Smooth muscle cell (in vitro differentiated cells): ENCODE results near the gene TTC39C. TPM values are rescaled to one million over a fixed set of nuclear protein-coding genes. Genes with fewer than 3 reads are reported as not detected.

Experiments
- DNase-seq: peaks from one replicate; lab custom pipeline; 2025; ENCODE audit not compliant: unreplicated experiment; lab: John Stamatoyannopoulos, UW
- H2AFZ ChIP-seq: fragments of 200-600 bp; sonication (generic); 2 replicates; pipeline ENCODE4 v1.6.0; 2016; ENCODE audit warnings: antibody characterized with exemption, low read depth, mild to moderate bottlenecking
- H3F3A ChIP-seq: fragments of 200-600 bp; sonication (generic); 2 replicates; pipeline ENCODE4 v1.6.0; 2017; ENCODE audit warnings: antibody characterized with exemption, low read depth
- H3K27ac ChIP-seq: fragments of 200-600 bp; sonication (generic); 2 replicates; pipeline ENCODE4 v1.5.1; 2016; ENCODE audit warnings: low read depth, mild to moderate bottlenecking
- H3K27me3 ChIP-seq: fragments of 200-600 bp; sonication (generic); 2 replicates; pipeline ENCODE4 v1.6.1; 2016; ENCODE audit warnings: low read depth, mild to moderate bottlenecking
- H3K36me3 ChIP-seq: fragments of 200-600 bp; sonication (generic); 2 replicates; pipeline ENCODE4 v1.5.1; 2016; ENCODE audit warnings: low read depth
- H3K4me1 ChIP-seq: fragments of 200-600 bp; sonication (generic); 2 replicates; pipeline ENCODE4 v1.5.1; 2016; ENCODE audit warnings: low read depth
- H3K4me2 ChIP-seq: fragments of 200-600 bp; sonication (generic); 2 replicates; pipeline ENCODE4 v1.6.0; 2016; ENCODE audit warnings: mild to moderate bottlenecking
- H3K4me3 ChIP-seq: fragments of 200-600 bp; sonication (generic); 2 replicates; pipeline ENCODE4 v1.5.1; 2016; ENCODE audit warnings: mild to moderate bottlenecking
- H3K79me2 ChIP-seq: fragments of 200-600 bp; sonication (generic); 2 replicates; pipeline ENCODE4 v1.6.0; 2016; ENCODE audit warnings: low read depth, mild to moderate bottlenecking
- H3K9ac ChIP-seq: fragments of 200-600 bp; sonication (generic); 2 replicates; pipeline ENCODE4 v1.6.0; 2016; ENCODE audit warnings: low read depth
- H3K9me3 ChIP-seq: fragments of 200-600 bp; sonication (generic); replicated peaks from 2 replicates; pipeline ENCODE4 v1.5.1; 2016; ENCODE audit warnings: low read depth
- H4K20me1 ChIP-seq: fragments of 200-600 bp; sonication (generic); 2 replicates; pipeline ENCODE4 v1.6.0; 2016; ENCODE audit warnings: low read depth
- whole genome bisulfite sequencing: methylation state at CpG from one replicate; pipeline ENCODE4 v1.1.7; 2016; ENCODE audit warnings: low lambda C conversion rate; 5-methylcytosine and 5-hydroxymethylcytosine counted together
- polyA plus RNA-seq: library from polyadenylated mRNA; unstranded; fragments of >200 nt; fragmentation: Nextera tagmentation; extraction: Ambion mirVana; gene quantifications from 2 replicates; pipeline ENCODE4 v1.2.1, GENCODE V29; 2016
- total RNA-seq: library from RNA; depleted of rRNA; stranded (reverse); fragments of >200 nt; gene quantifications from 2 replicates; pipeline ENCODE4 v1.2.3, GENCODE V29; 2014
- TF ChIP-seq, protein P1 (sequence below): fragments of 200-600 bp; sonication (generic); IDR thresholded peaks from 2 replicates; pipeline ENCODE4 v1.5.1; 2017; ENCODE audit warnings: borderline replicate concordance, mild to moderate bottlenecking, antibody characterized with exemption; ENCODE audit not compliant: insufficient read depth, poor library complexity, severe bottlenecking

Gene TTC39C
- total and polyA plus RNA-seq, 2 experiments from 2014 or later, result 3.1 to 10.4 TPM

DNA sequence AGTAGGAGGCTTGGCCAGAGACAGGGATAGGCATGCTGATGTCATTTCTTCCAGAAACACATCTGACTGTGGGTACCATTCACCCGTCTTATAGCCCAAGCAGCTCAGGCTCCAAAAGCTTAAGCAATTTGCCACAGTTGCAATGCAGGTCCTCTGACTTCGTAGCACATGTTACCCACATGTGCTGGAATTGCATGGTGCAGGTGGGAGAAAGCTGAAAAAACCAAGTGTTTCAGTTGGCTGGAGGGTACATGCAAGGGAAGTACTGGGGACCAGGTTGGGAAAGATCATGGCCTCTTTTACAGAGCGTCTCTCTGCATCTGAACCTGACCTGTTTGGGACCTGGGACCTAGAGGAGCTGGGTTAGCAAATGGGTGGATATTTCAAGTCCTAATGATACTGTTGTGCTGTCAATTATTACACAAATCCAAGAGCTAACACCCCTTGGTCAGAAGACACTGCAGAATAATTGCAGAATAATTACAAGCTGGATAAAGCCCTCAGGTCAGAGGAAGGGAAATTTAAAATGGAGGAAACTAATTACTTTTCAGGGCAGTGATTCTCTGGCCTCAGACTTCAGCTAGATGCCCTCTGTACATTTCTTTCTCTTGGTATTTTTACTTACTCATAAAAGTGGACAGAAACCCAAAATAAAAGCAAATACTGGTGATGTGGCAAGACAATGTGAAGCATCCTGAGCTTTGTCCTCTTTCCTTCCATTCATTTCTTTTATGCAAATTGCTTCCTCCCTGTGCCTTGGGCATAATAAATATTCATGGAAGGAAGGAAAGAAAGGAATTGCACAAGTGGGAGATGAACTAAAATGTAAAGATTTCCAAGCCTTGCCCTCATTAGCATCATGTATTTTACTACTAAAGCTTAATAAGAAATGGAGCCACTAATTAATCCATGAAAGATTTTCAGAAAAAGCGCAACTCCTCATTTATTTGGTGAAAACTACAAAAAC lies 45.6 kb upstream of the TTC39C start:
- H4K20me1 ChIP-seq, result no peaks in the 10 kb centered on the region
- TF ChIP-seq, protein P1, sequence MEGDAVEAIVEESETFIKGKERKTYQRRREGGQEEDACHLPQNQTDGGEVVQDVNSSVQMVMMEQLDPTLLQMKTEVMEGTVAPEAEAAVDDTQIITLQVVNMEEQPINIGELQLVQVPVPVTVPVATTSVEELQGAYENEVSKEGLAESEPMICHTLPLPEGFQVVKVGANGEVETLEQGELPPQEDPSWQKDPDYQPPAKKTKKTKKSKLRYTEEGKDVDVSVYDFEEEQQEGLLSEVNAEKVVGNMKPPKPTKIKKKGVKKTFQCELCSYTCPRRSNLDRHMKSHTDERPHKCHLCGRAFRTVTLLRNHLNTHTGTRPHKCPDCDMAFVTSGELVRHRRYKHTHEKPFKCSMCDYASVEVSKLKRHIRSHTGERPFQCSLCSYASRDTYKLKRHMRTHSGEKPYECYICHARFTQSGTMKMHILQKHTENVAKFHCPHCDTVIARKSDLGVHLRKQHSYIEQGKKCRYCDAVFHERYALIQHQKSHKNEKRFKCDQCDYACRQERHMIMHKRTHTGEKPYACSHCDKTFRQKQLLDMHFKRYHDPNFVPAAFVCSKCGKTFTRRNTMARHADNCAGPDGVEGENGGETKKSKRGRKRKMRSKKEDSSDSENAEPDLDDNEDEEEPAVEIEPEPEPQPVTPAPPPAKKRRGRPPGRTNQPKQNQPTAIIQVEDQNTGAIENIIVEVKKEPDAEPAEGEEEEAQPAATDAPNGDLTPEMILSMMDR, result no peak
- DNase-seq, result no peak
- 89% methylated on average over 4 of the region's 4 CpGs for WGBS
- H3K9me3 ChIP-seq, result no peaks in the 10 kb centered on the region
- no peak overlapping the region for H3K27ac ChIP-seq
- H3K36me3 ChIP-seq, result no peaks in the 10 kb centered on the region
- H3F3A ChIP-seq, result peaks cover 9% of the 10 kb centered on the region
- no peak overlapping the region for H2AFZ ChIP-seq
- no peaks in the 10 kb centered on the region for H3K27me3 ChIP-seq
- H3K4me3 ChIP-seq, result no peak overlapping the region
- H3K4me2 ChIP-seq, result no peak overlapping the region
- no peaks in the 10 kb centered on the region for H3K79me2 ChIP-seq
- H3K4me1 ChIP-seq, result peaks cover 12% of the 10 kb centered on the region
- no peak overlapping the region for H3K9ac ChIP-seq

DNA sequence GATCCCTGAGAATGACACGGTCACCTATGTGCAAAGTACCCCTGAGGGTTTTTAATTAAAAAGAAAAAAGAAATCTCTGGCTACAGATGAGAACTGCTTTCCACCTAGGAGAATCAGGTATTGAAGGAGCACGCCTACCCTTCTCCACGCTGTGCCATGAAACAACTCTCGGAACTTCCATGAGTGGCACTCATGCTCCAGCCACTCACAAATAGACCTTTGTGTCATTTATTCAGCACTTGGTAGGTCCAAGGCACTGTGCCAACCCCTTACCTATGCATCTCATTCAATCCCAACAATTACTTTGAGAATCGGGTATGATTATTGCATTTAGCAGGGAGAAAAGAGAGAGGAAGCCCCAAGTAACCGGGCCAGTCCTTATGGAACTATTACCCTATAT lies 44.9 kb upstream of the TTC39C start:
- no peaks in the 10 kb centered on the region for H3K27me3 ChIP-seq
- TF ChIP-seq, protein P1, result no peak
- WGBS, result 93% methylated on average over 6 of the region's 6 CpGs
- H3K27ac ChIP-seq, result no peak overlapping the region
- peaks cover 12% of the 10 kb centered on the region for H3K4me1 ChIP-seq
- no peak overlapping the region for H3K9ac ChIP-seq
- H3K4me2 ChIP-seq, result no peak overlapping the region
- H2AFZ ChIP-seq, result no peak overlapping the region
- DNase-seq, result no peak
- peaks cover 9% of the 10 kb centered on the region for H3F3A ChIP-seq
- H3K9me3 ChIP-seq, result no peaks in the 10 kb centered on the region
- no peaks in the 10 kb centered on the region for H3K79me2 ChIP-seq
- no peaks in the 10 kb centered on the region for H4K20me1 ChIP-seq
- no peaks in the 10 kb centered on the region for H3K36me3 ChIP-seq
- H3K4me3 ChIP-seq, result no peak overlapping the region

DNA sequence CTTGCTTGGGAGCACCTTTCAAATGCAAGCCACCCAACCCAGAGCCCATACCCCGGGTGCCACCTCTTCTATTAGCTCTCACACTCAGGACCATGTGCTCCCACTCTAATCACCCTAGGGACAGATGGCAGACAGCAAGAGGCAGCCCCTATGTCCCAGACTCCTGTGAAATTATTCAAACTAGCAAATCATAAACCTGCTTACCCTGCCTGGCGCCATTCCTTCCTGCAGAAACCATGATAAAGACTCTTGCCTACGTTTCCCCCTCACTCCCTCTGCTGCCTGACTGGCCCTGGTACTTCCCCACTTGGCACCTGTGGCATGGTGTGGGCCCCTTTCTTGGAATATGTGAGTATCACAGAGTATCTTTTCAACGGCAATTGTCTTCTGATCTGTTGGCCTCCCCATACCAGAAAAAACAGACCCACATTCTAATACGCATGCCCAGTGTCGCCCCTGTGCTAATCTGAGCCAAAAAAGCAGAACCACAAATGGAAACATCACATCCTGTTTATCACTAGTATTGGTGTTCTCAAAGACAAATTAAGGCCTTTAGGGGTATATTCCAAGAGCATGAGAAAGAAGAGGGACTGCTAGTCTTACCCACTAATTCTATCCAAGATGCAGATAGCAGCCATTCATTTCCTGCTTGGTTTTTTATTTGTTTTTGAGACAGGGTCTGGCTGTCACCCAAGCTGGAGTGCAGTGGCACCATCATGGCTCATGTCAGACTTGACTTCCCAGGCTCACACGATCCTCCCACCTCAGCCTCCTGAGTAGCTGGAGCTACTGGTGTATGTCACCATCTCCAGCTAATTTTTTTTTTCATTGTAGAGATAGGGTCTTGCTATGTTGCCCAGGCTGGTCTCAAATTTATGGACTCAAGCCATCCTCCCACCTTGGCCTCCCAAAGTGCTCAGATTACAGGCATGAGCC lies 44.1 kb upstream of the TTC39C start:
- TF ChIP-seq, protein P1, result no peak
- Histone ChIP-seq H3F3A (peaks cover 9% of the 10 kb centered on the region), H3K9me3 (no peaks in the 10 kb centered on the region), H2AFZ (no peak overlapping the region), H3K36me3 (no peaks in the 10 kb centered on the region), H3K4me1 (peaks cover 12% of the 10 kb centered on the region), H3K79me2 (no peaks in the 10 kb centered on the region), H3K27me3 (no peaks in the 10 kb centered on the region), H3K9ac (no peak overlapping the region), H3K27ac (no peak overlapping the region), H4K20me1 (no peaks in the 10 kb centered on the region), H3K4me3 (no peak overlapping the region), H3K4me2 (no peak overlapping the region)
- no peak for DNase-seq
- WGBS, result 87% methylated on average over 7 of the region's 7 CpGs
